Chondrocyte (in vitro differentiated cells): ENCODE results near the gene NAT8L. TPM values are rescaled to one million over a fixed set of nuclear protein-coding genes. Genes with fewer than 3 reads are reported as not detected.

Experiments
- DNase-seq: peaks from one replicate; pipeline ENCODE4 v3.0.0; 2021; ENCODE audit warnings: mixed read lengths, low spot score
- H3K27ac Mint-ChIP-seq: one replicate; pipeline ENCODE4 v1.8.0; 2021; ENCODE audit warnings: mild to moderate bottlenecking, moderate library complexity, mixed read lengths; ENCODE audit not compliant: unreplicated experiment
- H3K27me3 Mint-ChIP-seq: 2 replicates; pipeline ENCODE4 v1.8.0; 2021; ENCODE audit warnings: low read depth, mixed read lengths
- H3K36me3 Mint-ChIP-seq: 2 replicates; pipeline ENCODE4 v1.8.0; 2021; ENCODE audit warnings: low read depth, mixed read lengths
- H3K4me1 Mint-ChIP-seq: 2 replicates; pipeline ENCODE4 v1.8.0; 2021; ENCODE audit warnings: low read depth, mild to moderate bottlenecking, mixed read lengths
- H3K4me3 Mint-ChIP-seq: one replicate; pipeline ENCODE4 v1.8.0; 2021; ENCODE audit warnings: mild to moderate bottlenecking, moderate library complexity, mixed read lengths; ENCODE audit not compliant: unreplicated experiment
- H3K9me3 Mint-ChIP-seq: 2 replicates; pipeline ENCODE4 v1.8.0; 2021; ENCODE audit warnings: low read depth, mixed read lengths
- CTCF ChIP-seq: fragments of 200-600 bp; sonication (generic); IDR thresholded peaks from 2 replicates; pipeline ENCODE4 v1.5.0; 2021; ENCODE audit warnings: antibody characterized with exemption, mild to moderate bottlenecking, moderate library complexity
- total RNA-seq: library from RNA; stranded (reverse); gene quantifications from 3 replicates; pipeline ENCODE4 v1.2.1, GENCODE V29; 2021

Gene NAT8L
- total RNA-seq, 1 donor from 2014 or later, result 1.6 TPM

GRCh38 chr4:2085496-2085901, 26.4 kb downstream of the NAT8L start:
- peaks cover 3% of the 10 kb centered on the region for H3K4me1 Mint-ChIP-seq
- TF ChIP-seq CTCF, result no peak
- H3K27me3 Mint-ChIP-seq, result no peaks in the 10 kb centered on the region
- peaks cover 7% of the 10 kb centered on the region for H3K9me3 Mint-ChIP-seq
- no peak overlapping the region for H3K27ac Mint-ChIP-seq
- no peak overlapping the region for H3K4me3 Mint-ChIP-seq
- peak; percentile 43 for DNase-seq
- H3K36me3 Mint-ChIP-seq, result peaks cover 10% of the 10 kb centered on the region

DNA sequence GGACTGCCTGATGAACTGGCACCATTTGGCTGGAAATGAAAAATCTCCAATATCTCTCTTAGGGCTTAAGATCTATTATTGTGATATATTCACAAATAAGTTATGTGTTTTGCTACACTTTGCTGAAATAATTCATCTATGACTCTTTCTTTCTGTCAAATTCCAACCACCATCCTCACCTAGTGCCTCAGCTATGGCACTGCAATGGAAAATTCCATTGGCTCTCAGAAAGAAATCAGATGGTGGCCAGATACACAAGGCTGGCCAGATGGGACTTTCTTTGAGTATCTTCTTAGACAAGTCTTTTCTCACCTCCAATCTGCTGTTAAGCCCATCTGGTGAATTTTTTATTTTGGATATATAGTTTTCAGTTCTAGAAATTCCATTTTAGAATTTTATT, 28.0 kb downstream of the NAT8L start:
- no peak for TF ChIP-seq CTCF
- H3K9me3 Mint-ChIP-seq, result peaks cover 7% of the 10 kb centered on the region
- H3K4me3 Mint-ChIP-seq, result no peak overlapping the region
- H3K27ac Mint-ChIP-seq, result no peak overlapping the region
- H3K27me3 Mint-ChIP-seq, result no peaks in the 10 kb centered on the region
- H3K36me3 Mint-ChIP-seq, result peaks cover 12% of the 10 kb centered on the region
- peaks cover 3% of the 10 kb centered on the region for H3K4me1 Mint-ChIP-seq
- DNase-seq, result no peak

- Mint-ChIP-seq H3K9me3 (peaks cover 7% of the 10 kb centered on the region), H3K36me3 (peaks cover 8% of the 10 kb centered on the region), H3K4me1 (peaks cover 3% of the 10 kb centered on the region), H3K27ac (no peak overlapping the region), H3K27me3 (no peaks in the 10 kb centered on the region), H3K4me3 (no peak overlapping the region)
- no peak for TF ChIP-seq CTCF
- no peak for DNase-seq
Observed at GRCh38 chr4:2089222-2089621, 30.1 kb downstream of the NAT8L start.

- Mint-ChIP-seq H3K4me3 (no peak overlapping the region), H3K27ac (no peak overlapping the region), H3K4me1 (peaks cover 6% of the 10 kb centered on the region), H3K36me3 (peaks cover 12% of the 10 kb centered on the region), H3K27me3 (no peaks in the 10 kb centered on the region), H3K9me3 (peaks cover 10% of the 10 kb centered on the region)
- TF ChIP-seq CTCF, result no peak
- no peak for DNase-seq
Observed at GRCh38 chr4:2090642-2091041, 31.5 kb downstream of the NAT8L start.

GRCh38 chr4:2091990-2092668, 33.0 kb downstream of the NAT8L start:
- DNase-seq, result no peak
- no peak for TF ChIP-seq CTCF
- peaks cover 17% of the 10 kb centered on the region for H3K9me3 Mint-ChIP-seq
- peaks cover 17% of the 10 kb centered on the region for H3K36me3 Mint-ChIP-seq
- H3K27me3 Mint-ChIP-seq, result no peaks in the 10 kb centered on the region
- H3K4me1 Mint-ChIP-seq, result peaks cover 9% of the 10 kb centered on the region
- H3K27ac Mint-ChIP-seq, result no peak overlapping the region
- H3K4me3 Mint-ChIP-seq, result no peak overlapping the region
